HG03159 (cell line): ENCODE measurements around the gene CPVL.

Source experiments
- ATAC-seq: cut with Tn5 transposase; IDR thresholded peaks from one replicate; pipeline ENCODE4 v1.9.1; 2021; ENCODE audit warnings: mild to moderate bottlenecking, moderate library complexity; ENCODE audit not compliant: unreplicated experiment

The CPVL gene

GRCh38 chr7:29045258-29046086 lies 100.9 kb downstream of the CPVL start:
- ATAC-seq = no peak

GRCh38 chr7:29044554-29044953 lies 101.8 kb downstream of the CPVL start:
- no peak for ATAC-seq

GRCh38 chr7:29043576-29043975 lies 102.8 kb downstream of the CPVL start:
- no peak for ATAC-seq

GRCh38 chr7:29042824-29043231 lies 103.5 kb downstream of the CPVL start:
- ATAC-seq = no peak

GRCh38 chr7:29041991-29042390 lies 104.3 kb downstream of the CPVL start:
- no peak for ATAC-seq

- no peak for ATAC-seq
Measured at GRCh38 chr7:29040579-29040925, 105.8 kb downstream of the CPVL start.

- ATAC-seq = no peak
Measured at GRCh38 chr7:29039821-29040578, 106.3 kb downstream of the CPVL start.

GRCh38 chr7:29038463-29038862 lies 107.9 kb downstream of the CPVL start:
- ATAC-seq = no peak

GRCh38 chr7:29035044-29035740 lies 111.1 kb downstream of the CPVL start:
- no peak for ATAC-seq

- no peak for ATAC-seq
Measured at GRCh38 chr7:29033584-29033983, 112.8 kb downstream of the CPVL start.

- no peak for ATAC-seq
Measured at GRCh38 chr7:29032146-29032545, 114.2 kb downstream of the CPVL start.

GRCh38 chr7:29030781-29031275 lies 115.5 kb downstream of the CPVL start:
- no peak for ATAC-seq

GRCh38 chr7:29022291-29022988 lies 123.9 kb downstream of the CPVL start:
- no peak for ATAC-seq

GRCh38 chr7:29019896-29020295 lies 126.4 kb downstream of the CPVL start:
- no peak for ATAC-seq

GRCh38 chr7:29019387-29019786 lies 127.0 kb downstream of the CPVL start:
- ATAC-seq = no peak

- no peak for ATAC-seq
Measured at GRCh38 chr7:29017713-29018112, 128.6 kb downstream of the CPVL start.

- ATAC-seq = no peak
Measured at GRCh38 chr7:29014725-29015124, 131.6 kb downstream of the CPVL start.

- ATAC-seq = no peak
Measured at GRCh38 chr7:29013931-29014330, 132.4 kb downstream of the CPVL start.

GRCh38 chr7:29013082-29013695 lies 133.1 kb downstream of the CPVL start:
- no peak for ATAC-seq

GRCh38 chr7:29009947-29010346 lies 136.4 kb downstream of the CPVL start:
- no peak for ATAC-seq
